H1 (cell line): ENCODE measurements around the gene MYO1D. TPM values are rescaled to one million over a fixed set of nuclear protein-coding genes. Genes with fewer than 3 reads are reported as not detected.

ENCODE experiments used
- JUN ChIP-seq: IDR thresholded peaks from 2 replicates; pipeline ENCODE4 v1.6.1; 2011; ENCODE audit warnings: low read depth, mild to moderate bottlenecking, improper control_type of control experiment, low read length
- NANOG ChIP-seq: IDR thresholded peaks from 2 replicates; pipeline ENCODE4 v1.6.1; 2011; ENCODE audit warnings: low read length, low read depth, mild to moderate bottlenecking, inconsistent platforms; ENCODE audit not compliant: insufficient read depth, poor library complexity, severe bottlenecking
- NRF1 ChIP-seq: IDR thresholded peaks from 2 replicates; pipeline ENCODE4 v1.6.1; 2011; ENCODE audit warnings: mild to moderate bottlenecking, low read depth, low read length, improper control_type of control experiment
- RBBP5 ChIP-seq: IDR thresholded peaks from 2 replicates; pipeline ENCODE4 v1.7.1; 2012; ENCODE audit warnings: low read depth, mild to moderate bottlenecking, inconsistent platforms, low read length, moderate library complexity, borderline replicate concordance
- TBP ChIP-seq: IDR thresholded peaks from 2 replicates; pipeline ENCODE4 v1.6.1; 2011; ENCODE audit warnings: low read depth, low read length, improper control_type of control experiment
- YY1 ChIP-seq: IDR thresholded peaks from 2 replicates; pipeline ENCODE4 v1.6.1; 2011; ENCODE audit warnings: low read depth, mild to moderate bottlenecking, low read length
- polyA plus RNA-seq, 7 experiments: library from polyadenylated mRNA; depleted of rRNA in 3 of 7; stranded (reverse) in 5 of 7; unstranded in 2 of 7; fragments of >200 nt in 5 of 7; fragments of 200-250 nt in 2 of 7; gene quantifications; 1 replicate in 5 of 7; 2 replicates in 1 of 7; 4 replicates in 1 of 7; pipeline versions ENCODE4 v1.2.1 to v1.2.3, GENCODE V29; 2011 to 2013; ENCODE audit warnings: missing spikeins in 2 of 7, mixed read lengths in 2 of 7
- total RNA-seq: library from RNA; stranded (reverse); fragmentation: NEBNext Ultra II Directional; extraction: Animal tissue kit (Norgen Biotek cat#: 25700); gene quantifications from 2 replicates; pipeline ENCODE4 v1.2.1, GENCODE V29; 2021

MYO1D gene
- total and polyA plus RNA-seq, 2 of the 8 experiments (the other 6 are each of a cell fraction or from before 2014, with no cell fraction given): 6.5 to 25.4 TPM

DNA sequence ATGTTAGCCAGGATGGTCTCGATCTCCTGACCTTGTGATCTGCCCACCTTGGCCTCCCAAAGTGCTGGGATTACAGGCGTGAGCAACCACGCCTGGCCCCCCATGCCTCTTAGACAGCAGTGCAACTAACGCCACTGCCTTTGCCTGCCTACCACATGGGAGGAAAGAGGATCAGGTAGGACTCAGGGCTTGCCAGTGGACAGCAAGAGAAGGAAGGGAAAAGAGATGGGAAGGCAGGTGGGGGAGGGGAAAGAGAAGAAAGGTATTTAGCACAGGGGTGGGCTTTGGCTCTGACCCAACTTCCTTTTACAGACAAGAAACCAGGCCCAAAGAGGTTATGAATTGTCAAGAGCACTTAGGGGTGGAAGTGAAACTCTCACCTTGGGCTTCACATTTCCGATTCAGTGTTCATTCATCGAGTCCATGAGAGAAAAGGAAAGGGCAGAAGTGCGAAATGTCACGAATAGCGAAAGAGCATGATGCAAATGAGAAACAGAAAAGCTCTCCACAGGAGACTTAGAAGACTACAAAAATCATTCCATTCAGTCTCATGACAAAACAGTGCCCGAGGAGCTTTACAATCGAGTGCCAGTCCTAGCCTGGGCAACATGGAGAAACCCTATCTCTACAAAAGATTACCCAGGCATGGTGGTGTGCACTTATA lies 353.8 kb downstream of the MYO1D start (continued):
- TF ChIP-seq YY1: no peak
- TF ChIP-seq TBP: no peak
- no peak for TF ChIP-seq NRF1
- TF ChIP-seq NANOG: no peak
- no peak for TF ChIP-seq RBBP5
- no peak for TF ChIP-seq JUN
